Vagina (tissue), 2 donors: Measurements from ENCODE around the gene TAMALIN.

ENCODE experiments used
- POLR2A ChIP-seq, 2 donors: fragments of 450-650 bp; IDR thresholded peaks; one replicate each; pipeline ENCODE4 v1.6.1; 2017; ENCODE audit warnings: antibody characterized with exemption in 2 of 2, mild to moderate bottlenecking in 2 of 2, moderate library complexity in 2 of 2
- POLR2AphosphoS5 ChIP-seq, 2 donors: sonication (generic); formaldehyde crosslinking; IDR thresholded peaks; one replicate each; pipeline ENCODE4 v1.9.0; 2017; ENCODE audit warnings: antibody characterized with exemption in 2 of 2, mild to moderate bottlenecking in 2 of 2, low read depth in 1 of 2; ENCODE audit not compliant: insufficient read depth in 1 of 2
- TF ChIP-seq, protein P1 (sequence below), 3 experiments: fragments of 450-650 bp in 2 of 3; fragments of 200-600 bp in 1 of 3; sonication (generic) in 1 of 3; IDR thresholded peaks; one replicate each; pipeline ENCODE4 v1.5.1; 2017 to 2019; ENCODE audit warnings: antibody characterized with exemption in 3 of 3, mild to moderate bottlenecking in 2 of 3, moderate library complexity in 2 of 3

DNA sequence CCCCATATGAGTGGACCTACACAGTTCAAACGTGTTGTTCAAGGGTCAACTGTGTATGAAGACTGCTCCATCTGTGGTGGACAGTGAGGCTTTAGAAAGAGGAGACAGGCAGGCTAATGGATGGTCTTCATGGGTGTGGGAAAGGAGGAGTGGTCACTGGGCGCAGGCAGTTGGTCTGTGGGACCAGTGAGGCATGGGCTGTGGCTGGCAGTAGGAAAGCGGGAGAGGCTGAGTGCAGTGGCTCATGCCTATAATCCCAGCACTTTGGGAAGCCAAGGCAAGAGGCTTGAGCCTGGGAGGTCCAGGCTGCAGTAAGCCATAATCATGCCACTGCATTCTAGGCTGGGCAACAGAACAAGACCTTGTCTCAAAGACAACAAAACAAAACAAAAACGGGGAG lies 42.5 kb downstream of the TAMALIN start:
- TF ChIP-seq, protein P1, sequence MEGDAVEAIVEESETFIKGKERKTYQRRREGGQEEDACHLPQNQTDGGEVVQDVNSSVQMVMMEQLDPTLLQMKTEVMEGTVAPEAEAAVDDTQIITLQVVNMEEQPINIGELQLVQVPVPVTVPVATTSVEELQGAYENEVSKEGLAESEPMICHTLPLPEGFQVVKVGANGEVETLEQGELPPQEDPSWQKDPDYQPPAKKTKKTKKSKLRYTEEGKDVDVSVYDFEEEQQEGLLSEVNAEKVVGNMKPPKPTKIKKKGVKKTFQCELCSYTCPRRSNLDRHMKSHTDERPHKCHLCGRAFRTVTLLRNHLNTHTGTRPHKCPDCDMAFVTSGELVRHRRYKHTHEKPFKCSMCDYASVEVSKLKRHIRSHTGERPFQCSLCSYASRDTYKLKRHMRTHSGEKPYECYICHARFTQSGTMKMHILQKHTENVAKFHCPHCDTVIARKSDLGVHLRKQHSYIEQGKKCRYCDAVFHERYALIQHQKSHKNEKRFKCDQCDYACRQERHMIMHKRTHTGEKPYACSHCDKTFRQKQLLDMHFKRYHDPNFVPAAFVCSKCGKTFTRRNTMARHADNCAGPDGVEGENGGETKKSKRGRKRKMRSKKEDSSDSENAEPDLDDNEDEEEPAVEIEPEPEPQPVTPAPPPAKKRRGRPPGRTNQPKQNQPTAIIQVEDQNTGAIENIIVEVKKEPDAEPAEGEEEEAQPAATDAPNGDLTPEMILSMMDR (IDR thresholded peaks at IDR 0.05), result no peak
- TF ChIP-seq POLR2A (IDR thresholded peaks at IDR 0.05) (no peak), POLR2AphosphoS5 (IDR thresholded peaks at IDR 0.05; ENCODE audit: insufficient read depth in 1 of 2, low read depth in 1 of 2) (no peak)
